HUES48 (cell line): Measurements from ENCODE around the gene VCP.

Source experiments
- H3K27ac ChIP-seq: one replicate; pipeline ENCODE4 v1.7.0; 2013; ENCODE audit warnings: low read depth, low read length, inconsistent platforms
- H3K27me3 ChIP-seq: 2 replicates; pipeline ENCODE4 v1.6.1; 2013; ENCODE audit warnings: mild to moderate bottlenecking, low read length; ENCODE audit not compliant: control insufficient read depth, insufficient read depth
- H3K36me3 ChIP-seq: 2 replicates; pipeline ENCODE4 v1.6.1; 2013; ENCODE audit warnings: low read length; ENCODE audit not compliant: control insufficient read depth, insufficient read depth
- H3K4me1 ChIP-seq: 2 replicates; pipeline ENCODE4 v1.6.1; 2013; ENCODE audit warnings: mild to moderate bottlenecking, low read length; ENCODE audit not compliant: control insufficient read depth, insufficient read depth
- H3K4me3 ChIP-seq: 2 replicates; pipeline ENCODE4 v1.5.1; 2013; ENCODE audit warnings: mild to moderate bottlenecking, low read depth, low read length
- H3K9ac ChIP-seq: 2 replicates; pipeline ENCODE4 v1.6.1; 2013; ENCODE audit warnings: mild to moderate bottlenecking, low read depth, low read length, moderate library complexity
- H3K9me3 ChIP-seq: 2 replicates; pipeline ENCODE4 v1.6.1; 2013; ENCODE audit warnings: low read length; ENCODE audit not compliant: control insufficient read depth, insufficient read depth

Gene VCP

GRCh38 chr9:35074791-35075190 lies 2.4 kb upstream of the VCP start:
- H3K4me1 ChIP-seq, result peaks cover 20% of the 10 kb centered on the region
- H3K36me3 ChIP-seq, result peaks cover 58% of the 10 kb centered on the region
- no peaks in the 10 kb centered on the region for H3K27me3 ChIP-seq
- no peak overlapping the region for H3K27ac ChIP-seq
- no peaks in the 10 kb centered on the region for H3K9me3 ChIP-seq
- H3K9ac ChIP-seq, result no peak overlapping the region
- H3K4me3 ChIP-seq, result no peak overlapping the region

GRCh38 chr9:35074141-35074540 lies 1.7 kb upstream of the VCP start:
- no peaks in the 10 kb centered on the region for H3K9me3 ChIP-seq
- H3K27me3 ChIP-seq, result no peaks in the 10 kb centered on the region
- no peak overlapping the region for H3K4me3 ChIP-seq
- peaks cover 21% of the 10 kb centered on the region for H3K4me1 ChIP-seq
- no peak overlapping the region for H3K27ac ChIP-seq
- H3K36me3 ChIP-seq, result peaks cover 60% of the 10 kb centered on the region
- H3K9ac ChIP-seq, result no peak overlapping the region

DNA sequence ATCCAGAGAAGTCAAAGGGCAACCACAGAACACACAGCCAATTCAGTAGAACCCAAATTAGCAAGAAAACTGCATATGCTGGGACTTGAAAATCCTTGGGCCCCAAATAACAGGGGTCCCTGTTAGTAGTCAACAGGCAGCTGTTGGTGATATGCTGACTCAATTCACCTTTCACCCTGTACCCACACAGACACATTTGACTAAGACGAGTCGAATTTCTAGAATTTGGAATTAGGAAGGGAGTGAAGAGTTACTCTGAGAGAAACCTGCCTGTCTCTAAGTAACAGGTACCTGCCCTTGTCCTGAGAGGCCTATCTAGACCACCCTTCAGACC lies 821 bp upstream of the VCP start:
- H3K27ac ChIP-seq, result peak overlapping the region; percentile 65

DNA sequence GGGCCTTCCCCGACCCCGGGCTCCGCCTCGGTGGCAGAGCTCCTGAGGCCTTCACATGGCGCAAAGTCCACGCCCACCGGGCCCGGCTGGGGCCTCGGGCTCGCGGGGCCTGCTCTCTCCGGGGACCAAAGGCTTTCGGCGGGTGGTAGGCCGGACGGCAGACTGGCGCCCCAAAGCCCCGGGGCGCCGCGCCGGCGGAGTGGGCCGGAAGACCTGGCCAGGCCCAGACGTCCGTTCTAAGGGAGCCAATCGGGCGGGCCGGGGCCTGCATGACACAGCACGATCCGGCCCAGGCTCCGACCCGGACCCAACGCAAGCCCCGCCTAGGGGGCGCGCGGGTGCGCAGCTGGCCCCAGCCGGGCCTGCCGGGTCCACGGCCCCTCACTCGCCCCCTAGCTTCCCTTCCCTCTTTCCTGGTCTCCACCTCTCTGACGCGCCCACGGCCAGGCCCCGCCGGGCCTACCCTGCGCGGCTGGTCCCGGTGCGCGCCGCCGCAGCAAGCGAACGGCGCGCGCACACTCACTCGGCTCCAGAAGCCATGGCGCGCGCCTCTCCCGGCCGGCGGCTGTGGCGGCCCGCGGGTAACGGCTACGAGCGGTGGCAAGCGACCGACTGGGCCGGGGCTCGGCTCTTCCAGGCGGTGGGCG lies 488 bp downstream of the VCP start:
- peaks cover 16% of the 10 kb centered on the region for H3K4me1 ChIP-seq
- no peaks in the 10 kb centered on the region for H3K9me3 ChIP-seq
- H3K36me3 ChIP-seq, result peaks cover 71% of the 10 kb centered on the region
- H3K27me3 ChIP-seq, result no peaks in the 10 kb centered on the region
- H3K4me3 ChIP-seq, result peak overlapping the region; percentile 90
- peak overlapping the region; percentile 96 for H3K9ac ChIP-seq
- peak overlapping the region; percentile 100 for H3K27ac ChIP-seq

More for the DNA sequence above, 821 bp upstream of the VCP start:
- Histone ChIP-seq H3K9ac (peak overlapping the region; percentile 1; the same call in 1 of the 2 replicates), H3K4me3 (peak overlapping the region; percentile 28; the same call in 1 of the 2 replicates), H3K27me3 (no peaks in the 10 kb centered on the region), H3K4me1 (peaks cover 16% of the 10 kb centered on the region), H3K36me3 (peaks cover 69% of the 10 kb centered on the region), H3K9me3 (no peaks in the 10 kb centered on the region)

GRCh38 chr9:35070823-35071813 lies 1.3 kb downstream of the VCP start:
- H3K4me3 ChIP-seq, result peak overlapping the region; percentile 90
- peak overlapping the region; percentile 96 for H3K9ac ChIP-seq
- peaks cover 16% of the 10 kb centered on the region for H3K4me1 ChIP-seq
- peak overlapping the region; percentile 100 for H3K27ac ChIP-seq
- H3K27me3 ChIP-seq, result no peaks in the 10 kb centered on the region
- peaks cover 71% of the 10 kb centered on the region for H3K36me3 ChIP-seq
- H3K9me3 ChIP-seq, result no peaks in the 10 kb centered on the region

DNA sequence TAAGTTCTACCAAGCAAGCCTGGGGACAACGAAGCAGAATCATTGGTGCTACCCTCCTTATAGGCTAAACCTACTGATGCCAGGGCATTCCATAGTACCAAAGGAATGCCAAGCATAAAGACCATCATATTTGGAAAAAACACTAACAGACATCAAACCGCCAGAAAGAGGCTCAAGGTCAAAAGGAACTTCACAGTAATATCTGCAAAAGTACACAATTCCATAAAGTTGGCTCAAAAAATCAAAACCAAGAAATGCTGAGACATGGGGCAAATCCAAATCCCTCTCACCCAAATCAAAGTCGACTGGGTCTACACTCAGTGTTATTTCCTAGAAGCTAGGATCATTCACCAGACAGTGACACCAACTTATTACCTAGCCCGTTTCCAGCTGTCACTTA lies 3.4 kb downstream of the VCP start:
- H3K27me3 ChIP-seq, result no peaks in the 10 kb centered on the region
- peaks cover 70% of the 10 kb centered on the region for H3K36me3 ChIP-seq
- peaks cover 16% of the 10 kb centered on the region for H3K4me1 ChIP-seq
- no peak overlapping the region for H3K4me3 ChIP-seq
- H3K9me3 ChIP-seq, result no peaks in the 10 kb centered on the region
- no peak overlapping the region for H3K9ac ChIP-seq
- no peak overlapping the region for H3K27ac ChIP-seq

GRCh38 chr9:35067056-35067455 lies 5.4 kb downstream of the VCP start:
- Histone ChIP-seq H3K9me3 (no peaks in the 10 kb centered on the region), H3K4me1 (peaks cover 12% of the 10 kb centered on the region; the same call in 1 of the 2 replicates), H3K4me3 (no peak overlapping the region), H3K36me3 (peaks cover 81% of the 10 kb centered on the region), H3K27me3 (no peaks in the 10 kb centered on the region), H3K27ac (no peak overlapping the region), H3K9ac (no peak overlapping the region)

- Histone ChIP-seq H3K9ac (no peak overlapping the region), H3K9me3 (no peaks in the 10 kb centered on the region), H3K4me1 (no peaks in the 10 kb centered on the region), H3K27ac (no peak overlapping the region), H3K36me3 (peaks cover 100% of the 10 kb centered on the region), H3K27me3 (no peaks in the 10 kb centered on the region), H3K4me3 (no peak overlapping the region)
These were observed 11.7 kb downstream of the VCP start for GRCh38 chr9:35060548-35061207.

GRCh38 chr9:35059438-35059837 lies 13.0 kb downstream of the VCP start:
- H3K36me3 ChIP-seq, result peaks cover 97% of the 10 kb centered on the region
- H3K27ac ChIP-seq, result no peak overlapping the region

DNA sequence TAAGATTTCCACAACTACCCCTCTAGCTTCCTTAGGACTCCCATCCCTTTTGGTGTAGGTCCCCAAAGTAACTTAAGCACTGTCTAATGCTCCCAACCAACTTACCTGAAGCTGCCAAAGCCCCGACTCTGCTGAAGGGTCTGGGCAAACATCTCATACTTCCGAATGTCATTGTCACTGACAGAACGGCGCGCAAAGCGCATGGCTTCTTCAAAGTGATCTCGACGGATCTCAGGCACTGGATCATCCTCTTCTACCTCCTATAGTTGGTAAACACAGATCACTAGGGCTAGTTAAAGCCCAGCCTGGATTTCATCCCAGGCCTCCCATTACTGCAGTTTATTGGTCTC lies 15.2 kb downstream of the VCP start:
- Histone ChIP-seq H3K9me3 (no peaks in the 10 kb centered on the region), H3K27ac (no peak overlapping the region), H3K36me3 (peaks cover 78% of the 10 kb centered on the region), H3K9ac (no peak overlapping the region), H3K4me3 (no peak overlapping the region), H3K27me3 (no peaks in the 10 kb centered on the region), H3K4me1 (no peaks in the 10 kb centered on the region)

More at GRCh38 chr9:35059438-35059837, 13.0 kb downstream of the VCP start:
- H3K4me1 ChIP-seq, result no peaks in the 10 kb centered on the region
- H3K27me3 ChIP-seq, result no peaks in the 10 kb centered on the region
- no peak overlapping the region for H3K4me3 ChIP-seq
- no peak overlapping the region for H3K9ac ChIP-seq
- H3K9me3 ChIP-seq, result no peaks in the 10 kb centered on the region
